Measurements from ENCODE around the gene INPP4A.

INPP4A gene

DNA sequence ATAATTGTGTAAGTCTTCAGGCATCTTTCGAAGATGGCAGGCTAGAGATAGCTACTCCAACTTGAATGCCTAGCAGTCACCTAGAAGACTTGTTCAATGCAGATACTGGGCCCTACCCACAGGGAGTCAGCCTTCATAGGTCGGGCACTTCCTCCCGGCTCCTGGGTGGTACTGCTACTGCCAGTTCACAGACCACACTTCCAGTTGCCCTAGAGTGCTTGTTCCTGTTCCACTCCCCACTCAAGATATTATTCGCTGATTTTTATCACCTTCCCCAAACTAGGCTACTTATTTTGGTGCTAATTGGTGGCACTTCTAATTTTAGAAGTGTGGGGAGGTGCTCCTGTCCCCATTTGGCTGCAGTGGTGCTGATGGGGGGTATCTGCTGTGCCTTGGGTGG, 34.2 kb downstream of the INPP4A start:
- ATAC-seq (ENCODE audit: low read depth) (no peak), DNase-seq (ENCODE audit: low spot score) (no peak)
- no peaks in the 10 kb centered on the region for H3K36me3 ChIP-seq (ENCODE audit: low read depth)
- H3K9me3 ChIP-seq (ENCODE audit: severe bottlenecking), result no peaks in the 10 kb centered on the region
- H3K4me3 ChIP-seq (ENCODE audit: severe bottlenecking), result no peak overlapping the region
- no peaks in the 10 kb centered on the region for H3K27me3 ChIP-seq (ENCODE audit: insufficient read depth, poor library complexity, severe bottlenecking)
- peak overlapping the region; percentile 67 for H3K27ac ChIP-seq (ENCODE audit: poor library complexity, severe bottlenecking)
- peaks cover 34% of the 10 kb centered on the region for H3K4me1 ChIP-seq (ENCODE audit: insufficient read depth, poor library complexity, severe bottlenecking)
- TF ChIP-seq, protein P1, sequence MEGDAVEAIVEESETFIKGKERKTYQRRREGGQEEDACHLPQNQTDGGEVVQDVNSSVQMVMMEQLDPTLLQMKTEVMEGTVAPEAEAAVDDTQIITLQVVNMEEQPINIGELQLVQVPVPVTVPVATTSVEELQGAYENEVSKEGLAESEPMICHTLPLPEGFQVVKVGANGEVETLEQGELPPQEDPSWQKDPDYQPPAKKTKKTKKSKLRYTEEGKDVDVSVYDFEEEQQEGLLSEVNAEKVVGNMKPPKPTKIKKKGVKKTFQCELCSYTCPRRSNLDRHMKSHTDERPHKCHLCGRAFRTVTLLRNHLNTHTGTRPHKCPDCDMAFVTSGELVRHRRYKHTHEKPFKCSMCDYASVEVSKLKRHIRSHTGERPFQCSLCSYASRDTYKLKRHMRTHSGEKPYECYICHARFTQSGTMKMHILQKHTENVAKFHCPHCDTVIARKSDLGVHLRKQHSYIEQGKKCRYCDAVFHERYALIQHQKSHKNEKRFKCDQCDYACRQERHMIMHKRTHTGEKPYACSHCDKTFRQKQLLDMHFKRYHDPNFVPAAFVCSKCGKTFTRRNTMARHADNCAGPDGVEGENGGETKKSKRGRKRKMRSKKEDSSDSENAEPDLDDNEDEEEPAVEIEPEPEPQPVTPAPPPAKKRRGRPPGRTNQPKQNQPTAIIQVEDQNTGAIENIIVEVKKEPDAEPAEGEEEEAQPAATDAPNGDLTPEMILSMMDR (IDR thresholded peaks at IDR 0.05; ENCODE audit: poor library complexity, severe bottlenecking), result no peak

DNA sequence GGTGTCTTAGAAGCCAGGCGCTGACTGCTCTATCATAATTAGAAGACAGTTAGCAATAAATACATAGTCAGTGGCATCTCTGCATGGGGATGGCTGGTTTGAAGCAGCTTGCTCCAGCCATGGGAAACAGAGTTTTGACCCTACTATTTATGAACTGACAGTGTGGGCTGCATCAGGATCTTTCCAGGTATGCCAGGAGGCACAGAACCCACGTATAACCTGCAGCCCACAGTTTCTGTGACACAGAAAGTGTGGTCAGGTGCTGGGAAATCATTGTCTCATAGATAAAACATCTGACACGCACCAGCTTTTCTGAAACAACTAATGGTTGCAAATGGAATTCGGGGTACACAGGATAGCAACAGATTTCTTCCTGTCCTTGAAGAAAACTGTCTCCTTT, 34.7 kb downstream of the INPP4A start:
- Histone ChIP-seq H3K27ac (ENCODE audit: poor library complexity, severe bottlenecking) (peak overlapping the region; percentile 67), H3K27me3 (ENCODE audit: insufficient read depth, poor library complexity, severe bottlenecking) (no peaks in the 10 kb centered on the region), H3K4me3 (ENCODE audit: severe bottlenecking) (no peak overlapping the region), H3K9me3 (ENCODE audit: severe bottlenecking) (no peaks in the 10 kb centered on the region), H3K36me3 (ENCODE audit: low read depth) (no peaks in the 10 kb centered on the region), H3K4me1 (ENCODE audit: insufficient read depth, poor library complexity, severe bottlenecking) (peaks cover 34% of the 10 kb centered on the region)
- no peak for DNase-seq (ENCODE audit: low spot score)
- ATAC-seq (ENCODE audit: low read depth), result no peak
- TF ChIP-seq, protein P1 (IDR thresholded peaks at IDR 0.05; ENCODE audit: poor library complexity, severe bottlenecking), result no peak

DNA sequence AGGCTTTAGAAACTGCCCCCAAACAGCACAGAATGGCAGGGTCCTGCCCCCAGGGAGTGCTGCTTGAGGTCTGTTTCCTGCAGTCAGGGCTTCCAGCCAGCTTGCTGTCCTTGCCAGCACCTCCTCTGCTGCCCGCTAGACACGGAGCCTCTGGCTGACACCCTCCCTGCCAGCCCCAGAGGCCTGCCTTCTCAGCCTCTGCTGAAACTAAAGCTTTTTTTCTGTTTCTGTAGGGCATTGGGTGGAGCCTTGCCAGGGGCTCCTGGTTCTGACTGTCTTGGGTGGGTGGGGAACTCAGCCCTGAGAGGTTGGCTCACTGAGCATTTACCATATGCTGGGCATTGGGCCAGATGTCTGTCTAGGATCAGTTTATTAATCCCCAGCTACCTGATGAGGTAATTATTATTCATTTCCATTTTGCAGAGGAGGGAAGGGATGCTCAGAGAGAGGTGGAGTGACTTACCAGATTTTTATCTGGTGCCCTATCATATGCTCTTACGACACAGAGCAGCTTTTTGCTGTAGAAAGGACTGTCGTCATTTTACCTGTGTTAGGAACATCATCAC, 35.4 kb downstream of the INPP4A start:
- no peak overlapping the region for H3K4me3 ChIP-seq (ENCODE audit: severe bottlenecking)
- no peaks in the 10 kb centered on the region for H3K27me3 ChIP-seq (ENCODE audit: insufficient read depth, poor library complexity, severe bottlenecking)
- ATAC-seq (ENCODE audit: low read depth), result peak; percentile 92
- H3K4me1 ChIP-seq (ENCODE audit: insufficient read depth, poor library complexity, severe bottlenecking), result peaks cover 34% of the 10 kb centered on the region
- peak overlapping the region; percentile 67 for H3K27ac ChIP-seq (ENCODE audit: poor library complexity, severe bottlenecking)
- DNase-seq (ENCODE audit: low spot score), result peak; percentile 95
- H3K36me3 ChIP-seq (ENCODE audit: low read depth), result no peaks in the 10 kb centered on the region
- no peaks in the 10 kb centered on the region for H3K9me3 ChIP-seq (ENCODE audit: severe bottlenecking)
- TF ChIP-seq, protein P1 (IDR thresholded peaks at IDR 0.05; ENCODE audit: poor library complexity, severe bottlenecking), result no peak

DNA sequence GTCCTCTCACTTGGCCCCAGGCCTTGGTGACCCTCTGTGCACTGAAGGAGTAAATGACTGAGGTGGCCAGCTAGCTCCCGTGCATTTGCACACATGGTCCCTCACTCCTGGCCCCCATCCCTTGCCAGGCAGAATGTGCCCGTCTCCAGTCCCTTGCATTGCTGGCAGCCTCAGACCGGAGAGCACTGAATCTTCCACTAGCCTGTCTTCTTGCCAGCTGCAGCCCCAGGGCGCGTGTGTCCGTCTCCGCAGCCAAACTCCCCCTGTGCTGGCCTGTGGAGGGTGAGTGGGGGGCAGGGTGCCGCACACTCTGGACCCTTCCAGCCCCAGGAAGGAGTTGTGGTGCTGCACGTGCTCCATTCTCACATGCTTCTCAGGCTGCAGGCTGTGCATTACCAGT, 35.9 kb downstream of the INPP4A start:
- Histone ChIP-seq H3K9me3 (ENCODE audit: severe bottlenecking) (no peaks in the 10 kb centered on the region), H3K27ac (ENCODE audit: poor library complexity, severe bottlenecking) (peak overlapping the region; percentile 67), H3K27me3 (ENCODE audit: insufficient read depth, poor library complexity, severe bottlenecking) (no peaks in the 10 kb centered on the region), H3K36me3 (ENCODE audit: low read depth) (no peaks in the 10 kb centered on the region), H3K4me3 (ENCODE audit: severe bottlenecking) (no peak overlapping the region), H3K4me1 (ENCODE audit: insufficient read depth, poor library complexity, severe bottlenecking) (peaks cover 34% of the 10 kb centered on the region)
- TF ChIP-seq, protein P1 (IDR thresholded peaks at IDR 0.05; ENCODE audit: poor library complexity, severe bottlenecking), result no peak
- ATAC-seq (ENCODE audit: low read depth), result no peak
- DNase-seq (ENCODE audit: low spot score), result no peak

DNA sequence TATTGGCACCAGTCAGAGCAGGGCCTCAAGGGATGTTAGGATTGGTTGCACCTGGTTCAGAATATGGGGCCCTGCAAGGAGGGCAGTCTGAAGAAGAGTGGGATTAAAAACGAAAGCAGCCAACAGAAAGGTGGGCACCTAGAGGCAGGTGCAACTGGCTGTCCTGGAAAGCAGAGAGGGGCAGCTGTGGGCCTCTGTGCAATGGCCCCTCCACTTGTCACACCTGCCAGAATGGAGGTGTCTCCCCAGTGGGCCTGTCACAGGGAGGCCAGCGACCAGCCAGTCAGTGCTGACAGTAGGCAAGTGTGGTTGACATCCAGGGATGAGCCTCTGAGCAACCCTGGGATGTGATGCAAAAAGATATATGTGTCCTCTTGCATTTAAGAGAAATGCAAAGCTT, 37.7 kb downstream of the INPP4A start:
- ATAC-seq (ENCODE audit: low read depth), result no peak
- H3K36me3 ChIP-seq (ENCODE audit: low read depth), result no peaks in the 10 kb centered on the region
- H3K4me3 ChIP-seq (ENCODE audit: severe bottlenecking), result no peak overlapping the region
- H3K9me3 ChIP-seq (ENCODE audit: severe bottlenecking), result no peaks in the 10 kb centered on the region
- H3K4me1 ChIP-seq (ENCODE audit: insufficient read depth, poor library complexity, severe bottlenecking), result peaks cover 26% of the 10 kb centered on the region
- H3K27ac ChIP-seq (ENCODE audit: poor library complexity, severe bottlenecking), result no peak overlapping the region
- no peak for DNase-seq (ENCODE audit: low spot score)
- H3K27me3 ChIP-seq (ENCODE audit: insufficient read depth, poor library complexity, severe bottlenecking), result no peaks in the 10 kb centered on the region
- TF ChIP-seq, protein P1 (IDR thresholded peaks at IDR 0.05; ENCODE audit: poor library complexity, severe bottlenecking), result no peak

Data from RWPE2 (cell line).